Skin of body (tissue), 2 donors: ENCODE measurements around the gene LCMT1. TPM values are rescaled to one million over a fixed set of nuclear protein-coding genes. Genes with fewer than 3 reads are reported as not detected.
"Not testable (repeated sequence)": the region's sequence is repeated elsewhere in the genome, so short reads cannot be mapped to it uniquely, and the experiment has no call there.

Experiments used
- DNase-seq: peaks from one replicate; lab custom pipeline; 2025; lab: John Stamatoyannopoulos, UW
- total RNA-seq: library from RNA; depleted of rRNA; stranded (reverse); fragments of >200 nt; gene quantifications from one replicate; pipeline ENCODE4 v1.2.3, GENCODE V29; 2014

The LCMT1 gene
- 36.4 TPM for total RNA-seq

GRCh38 chr16:25111403-25112166 is at the start of gene LCMT1:
TSS of gene LCMT1 (plus strand) at chr16:25111742. CDS start at chr16:25111884, 142 bp downstream.
- peak; percentile 98 for DNase-seq

- DNase-seq, result no peak
These were observed 48.4 kb upstream of the LCMT1 start for GRCh38 chr16:25063102-25063501.

- no peak for DNase-seq
These were observed 47.7 kb upstream of the LCMT1 start for GRCh38 chr16:25063865-25064264.

- not testable (repeated sequence) for DNase-seq
These were observed 47.3 kb upstream of the LCMT1 start for GRCh38 chr16:25064281-25064680.

GRCh38 chr16:25064937-25065336 is 46.6 kb upstream of the LCMT1 start:
- no peak for DNase-seq

GRCh38 chr16:25065899-25066298 is 45.6 kb upstream of the LCMT1 start:
- no peak for DNase-seq

- DNase-seq, result no peak
These were observed 45.2 kb upstream of the LCMT1 start for GRCh38 chr16:25066426-25066746.

- DNase-seq, result peak; percentile 20
These were observed 44.6 kb upstream of the LCMT1 start for GRCh38 chr16:25066747-25067631.

GRCh38 chr16:25073854-25074253 is 37.7 kb upstream of the LCMT1 start:
- no peak for DNase-seq

- no peak for DNase-seq
These were observed 33.1 kb upstream of the LCMT1 start for GRCh38 chr16:25078386-25078978.

GRCh38 chr16:25079637-25080378 is 31.7 kb upstream of the LCMT1 start:
- no peak for DNase-seq

- no peak for DNase-seq
These were observed 31.0 kb upstream of the LCMT1 start for GRCh38 chr16:25080420-25081131.

- DNase-seq, result no peak
These were observed 29.8 kb upstream of the LCMT1 start for GRCh38 chr16:25081702-25082101.

- DNase-seq, result no peak
These were observed 28.5 kb upstream of the LCMT1 start for GRCh38 chr16:25083065-25083464.

- DNase-seq, result no peak
These were observed 27.8 kb upstream of the LCMT1 start for GRCh38 chr16:25083701-25084100.

GRCh38 chr16:25084797-25085196 is 26.7 kb upstream of the LCMT1 start:
- no peak for DNase-seq

GRCh38 chr16:25087761-25088160 is 23.8 kb upstream of the LCMT1 start:
- no peak for DNase-seq

- no peak for DNase-seq
These were observed 22.2 kb upstream of the LCMT1 start for GRCh38 chr16:25089351-25089750.

GRCh38 chr16:25092441-25092840 is 19.1 kb upstream of the LCMT1 start:
- DNase-seq, result no peak

- DNase-seq, result no peak
These were observed 18.1 kb upstream of the LCMT1 start for GRCh38 chr16:25093208-25094061.
